ENCODE data around the gene ABHD16B.
A peak's percentile ranks its signal among the peaks of the same experiment; 100 is the strongest.

ABHD16B gene

GRCh38 chr20:63881451-63882226 lies 20.3 kb downstream of the ABHD16B start:
- no peak for DNase-seq

GRCh38 chr20:63882257-63883200 lies 21.2 kb downstream of the ABHD16B start:
- no peak for DNase-seq

DNA sequence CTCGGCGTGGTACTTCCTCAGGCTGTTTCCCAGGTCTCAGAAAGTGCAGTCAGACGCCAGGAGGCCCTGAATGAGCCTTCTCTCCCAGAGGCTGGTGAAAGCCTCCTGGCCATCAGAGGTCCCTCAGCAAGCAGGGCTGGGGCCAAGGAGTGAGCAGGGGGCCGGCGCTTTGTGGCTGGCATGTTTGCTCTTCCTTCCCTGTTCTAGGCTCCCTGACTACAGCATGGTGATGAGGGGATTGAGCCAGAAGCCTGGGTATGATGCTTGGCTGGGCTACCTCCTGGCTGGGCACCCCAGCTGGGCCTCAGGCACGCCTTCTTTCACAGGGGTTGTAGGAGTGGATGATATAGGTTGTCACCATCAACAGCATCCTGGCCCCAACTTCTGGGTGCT lies 21.9 kb downstream of the ABHD16B start:
- no peak for DNase-seq

DNA sequence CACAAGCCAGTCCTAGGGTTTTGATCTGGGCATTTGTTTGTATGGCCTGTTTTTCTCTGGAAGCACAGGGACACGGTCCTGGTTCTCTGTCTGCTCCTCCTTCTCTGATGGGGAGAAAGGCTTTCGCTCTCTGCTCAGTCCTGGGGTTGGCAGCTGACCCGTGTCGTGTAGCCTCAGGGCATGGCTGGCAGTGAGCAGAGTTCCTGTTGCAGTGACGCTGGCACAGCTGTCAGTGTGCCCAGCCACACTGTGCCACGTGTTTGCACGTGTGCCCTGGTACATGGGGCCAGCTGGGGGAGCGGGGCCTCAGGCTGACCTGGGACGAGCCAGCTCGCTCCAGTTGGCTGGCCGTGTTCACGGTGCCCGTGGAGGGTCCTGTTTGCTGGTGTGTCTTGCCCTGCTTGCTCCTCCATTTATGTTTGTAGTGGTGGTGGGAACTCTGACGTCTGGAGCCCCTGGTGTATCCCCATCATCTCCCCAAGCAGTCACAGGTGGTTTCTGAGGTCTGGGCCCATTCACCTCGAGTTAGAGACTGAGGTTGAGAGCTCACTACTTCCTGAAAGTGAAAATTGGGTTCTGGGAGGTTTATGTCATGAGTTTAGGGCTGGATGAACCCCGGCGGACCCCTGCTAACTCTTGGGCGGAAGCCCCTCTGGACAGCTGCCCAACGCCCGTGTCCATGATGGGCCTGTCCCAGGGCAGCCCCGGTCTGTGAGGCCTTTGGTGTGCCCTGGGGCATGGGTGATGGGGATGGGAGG lies 23.4 kb downstream of the ABHD16B start:
- no peak for DNase-seq

DNA sequence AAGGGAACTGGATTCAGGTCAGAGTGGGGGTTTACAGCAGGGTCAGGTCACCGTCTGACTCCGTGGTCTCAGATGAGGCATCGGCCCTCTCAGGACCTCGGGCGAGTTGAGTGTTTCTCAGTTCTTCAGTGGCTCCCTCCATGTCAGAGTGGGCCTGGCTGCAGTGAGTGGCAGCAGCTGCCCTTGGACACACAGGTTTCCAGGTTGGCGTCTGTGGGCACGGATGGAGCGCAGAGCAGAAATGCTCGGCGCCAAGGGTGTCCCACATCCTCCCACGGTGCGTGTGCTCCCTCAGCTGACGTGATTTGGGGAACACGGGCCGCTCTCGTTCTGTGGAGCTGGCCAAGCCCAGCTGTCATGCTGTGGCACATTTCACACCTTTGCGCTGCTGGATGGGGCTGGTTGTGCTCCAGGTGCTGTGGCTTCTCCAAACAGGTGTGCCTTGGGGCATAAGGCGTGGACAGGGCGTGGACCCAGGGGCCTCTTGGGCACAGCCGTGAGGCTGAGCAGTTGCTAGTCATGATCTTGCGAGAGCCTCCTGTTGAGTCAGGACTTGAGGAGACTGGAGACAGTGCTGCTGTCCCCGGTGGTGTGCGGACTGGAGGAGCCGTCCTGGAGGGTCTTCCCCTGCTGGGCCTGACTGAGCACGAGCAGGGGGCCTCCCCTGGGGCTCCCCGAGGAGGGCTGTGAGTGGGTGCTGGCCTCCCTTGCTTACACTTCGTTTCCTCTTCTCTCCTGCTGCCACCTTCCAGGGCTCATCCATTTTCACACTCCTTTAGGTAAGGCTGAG lies 24.2 kb downstream of the ABHD16B start:
- no peak for DNase-seq

GRCh38 chr20:63886054-63886419 lies 24.7 kb downstream of the ABHD16B start:
- no peak for DNase-seq

DNA sequence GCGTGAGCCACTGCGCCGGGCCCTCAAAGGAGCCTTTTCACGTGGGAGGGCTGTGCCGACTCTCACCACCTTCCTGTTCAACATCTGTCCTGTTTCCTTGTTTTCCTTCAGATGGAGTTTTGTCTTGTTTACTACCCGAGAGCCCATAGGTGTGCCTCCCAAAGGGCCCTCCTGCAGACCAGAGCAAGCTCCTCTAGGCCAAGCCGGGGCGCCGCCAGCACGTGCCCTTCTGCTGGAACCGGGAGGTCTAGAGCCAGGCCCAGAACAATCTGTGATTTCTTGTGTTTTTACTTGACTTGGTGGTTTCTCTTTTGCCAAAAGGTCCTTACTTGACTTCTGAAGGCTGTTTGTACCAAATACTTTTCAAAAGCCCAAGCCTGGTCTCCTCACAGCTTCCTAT lies 25.6 kb downstream of the ABHD16B start:
- no peak for DNase-seq

DNA sequence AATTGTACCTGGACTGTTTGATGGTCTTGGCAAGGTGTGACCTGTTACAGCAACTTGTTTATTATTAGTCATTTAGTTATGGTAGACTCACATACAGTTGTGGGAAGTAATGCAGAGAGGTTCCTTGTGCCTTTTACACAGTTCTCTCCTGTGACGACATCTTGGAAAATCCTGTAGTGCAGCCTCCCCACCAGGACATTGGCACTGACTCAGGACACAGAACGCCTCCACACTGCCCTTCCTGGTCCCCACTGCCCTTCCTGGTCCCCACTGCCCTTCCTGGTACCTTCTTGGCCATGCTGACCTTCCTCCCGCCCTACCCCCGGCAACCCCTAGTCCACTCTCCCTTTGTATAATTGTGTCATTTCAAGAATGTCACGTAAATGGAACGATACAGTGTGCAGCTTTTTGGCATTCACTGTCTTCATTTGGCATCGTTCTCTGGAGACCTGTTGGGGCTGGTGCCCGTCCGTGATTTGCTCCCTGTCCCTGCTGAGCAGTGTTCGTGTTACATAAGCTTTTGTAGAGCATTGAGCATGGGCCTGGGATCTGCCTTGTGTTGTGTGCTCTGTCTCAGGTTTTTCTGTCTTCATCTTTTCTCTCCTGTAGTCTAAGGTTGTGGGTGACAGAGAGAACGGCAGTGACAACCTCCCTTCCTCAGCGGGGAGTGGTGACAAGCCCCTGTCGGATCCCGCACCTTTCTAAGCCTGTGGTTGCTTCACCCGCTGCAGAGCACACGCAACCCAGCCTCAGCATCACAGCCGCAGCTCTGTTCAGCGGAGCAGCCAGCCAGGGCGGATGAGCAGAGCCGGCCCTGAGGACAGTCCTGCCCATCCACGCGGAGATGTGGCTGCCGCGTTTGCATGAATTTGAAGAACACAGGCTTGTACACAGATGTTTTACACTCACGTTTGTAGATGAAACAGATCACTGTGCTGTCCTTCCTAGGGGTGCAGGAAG lies 28.2 kb downstream of the ABHD16B start:
- no peak for DNase-seq

GRCh38 chr20:63890201-63890576 lies 28.9 kb downstream of the ABHD16B start:
- DNase-seq = no peak

DNA sequence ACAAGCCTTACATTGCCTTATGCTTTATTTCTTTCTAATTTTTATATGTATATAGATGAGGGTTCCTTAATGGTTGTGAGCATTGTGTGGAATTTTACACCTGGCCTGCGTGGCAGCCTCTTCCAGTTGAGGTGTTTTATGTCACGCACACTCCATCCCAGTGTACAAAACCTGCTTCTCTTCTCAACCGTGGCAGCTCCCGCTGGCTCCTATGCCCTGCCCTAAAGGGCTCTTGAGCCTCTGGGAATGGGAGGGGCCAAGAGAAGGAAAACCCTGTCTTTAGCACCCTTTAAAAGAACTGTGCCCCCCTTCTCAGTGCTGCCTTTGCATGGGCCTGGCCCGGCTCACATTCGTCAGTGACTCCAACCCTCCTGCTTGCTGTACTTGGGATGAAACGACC lies 29.3 kb downstream of the ABHD16B start:
- DNase-seq = no peak

DNA sequence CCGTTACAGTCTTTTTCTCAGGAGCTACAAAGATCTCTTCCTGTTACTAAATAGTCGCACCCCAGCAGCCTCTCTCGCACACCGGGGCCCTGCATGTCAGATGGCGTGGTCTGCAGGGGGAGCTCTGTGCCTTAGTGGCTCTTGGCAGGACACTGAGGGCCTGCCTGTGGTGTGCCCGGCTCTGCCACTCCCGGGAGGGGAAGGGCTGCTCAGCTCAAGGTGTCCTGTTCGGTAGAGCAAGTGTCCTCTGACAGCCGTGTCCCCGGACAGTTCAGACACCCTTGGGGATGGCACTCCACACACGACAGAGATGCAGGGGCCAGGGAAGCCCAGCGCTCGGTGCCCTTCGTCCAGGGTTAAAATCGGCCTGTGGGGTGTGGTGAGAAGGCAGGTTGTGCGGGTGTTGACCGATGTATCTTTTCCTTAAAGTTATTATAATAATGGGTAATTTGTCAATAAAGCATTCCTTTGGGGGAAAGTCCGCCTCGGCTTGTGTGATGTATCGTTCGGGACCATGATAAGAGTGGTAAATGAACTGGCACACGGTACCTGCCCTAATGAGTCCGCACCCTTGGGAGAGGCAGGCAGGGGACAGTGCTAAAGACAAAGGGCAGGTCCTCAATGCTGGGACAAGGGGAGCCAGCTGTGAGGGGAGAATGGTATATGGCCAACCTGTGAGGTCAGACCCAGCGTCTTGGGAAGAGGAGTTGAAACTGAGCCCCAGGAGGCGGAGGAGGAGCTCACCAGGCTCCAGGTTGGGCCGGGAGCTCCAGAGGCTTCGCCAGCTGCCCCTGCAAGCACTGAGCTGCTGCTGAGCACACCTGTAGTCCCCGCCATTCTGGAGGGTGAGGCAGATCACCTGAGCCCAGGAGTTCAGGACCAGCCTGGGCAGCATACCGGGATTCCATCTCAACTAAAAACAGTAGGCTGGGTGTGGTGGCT lies 30.0 kb downstream of the ABHD16B start:
- DNase-seq = no peak

DNA sequence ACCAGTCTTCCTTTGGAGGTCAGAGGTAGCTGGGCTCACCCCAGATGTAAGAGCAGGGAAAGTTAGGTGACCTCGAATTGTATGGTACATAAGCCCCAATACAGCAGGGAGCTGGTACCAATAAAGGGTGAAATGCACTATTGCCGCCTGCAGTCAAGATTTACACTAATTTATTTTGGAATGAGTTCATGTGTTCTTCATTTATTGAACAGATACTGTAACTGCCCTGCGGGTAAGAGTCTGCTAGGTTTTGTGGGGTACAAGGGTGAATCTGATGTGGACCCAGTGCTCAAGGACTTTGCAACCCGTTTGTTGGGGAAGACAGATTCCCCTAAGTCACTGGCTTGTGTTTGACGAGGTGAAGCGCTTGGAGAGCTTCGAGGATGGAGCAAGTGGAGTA lies 31.1 kb downstream of the ABHD16B start:
- DNase-seq = no peak

GRCh38 chr20:63893999-63894357 lies 32.7 kb downstream of the ABHD16B start:
- no peak for DNase-seq

GRCh38 chr20:63894358-63895201 lies 33.3 kb downstream of the ABHD16B start, which contains the start of gene DNAJC5:
Gene DNAJC5, plus strand, starts transcription at chr20:63895126. Its CDS starts 33,220 bp downstream, at chr20:63928346.
- DNase-seq = peak; percentile 69

DNA sequence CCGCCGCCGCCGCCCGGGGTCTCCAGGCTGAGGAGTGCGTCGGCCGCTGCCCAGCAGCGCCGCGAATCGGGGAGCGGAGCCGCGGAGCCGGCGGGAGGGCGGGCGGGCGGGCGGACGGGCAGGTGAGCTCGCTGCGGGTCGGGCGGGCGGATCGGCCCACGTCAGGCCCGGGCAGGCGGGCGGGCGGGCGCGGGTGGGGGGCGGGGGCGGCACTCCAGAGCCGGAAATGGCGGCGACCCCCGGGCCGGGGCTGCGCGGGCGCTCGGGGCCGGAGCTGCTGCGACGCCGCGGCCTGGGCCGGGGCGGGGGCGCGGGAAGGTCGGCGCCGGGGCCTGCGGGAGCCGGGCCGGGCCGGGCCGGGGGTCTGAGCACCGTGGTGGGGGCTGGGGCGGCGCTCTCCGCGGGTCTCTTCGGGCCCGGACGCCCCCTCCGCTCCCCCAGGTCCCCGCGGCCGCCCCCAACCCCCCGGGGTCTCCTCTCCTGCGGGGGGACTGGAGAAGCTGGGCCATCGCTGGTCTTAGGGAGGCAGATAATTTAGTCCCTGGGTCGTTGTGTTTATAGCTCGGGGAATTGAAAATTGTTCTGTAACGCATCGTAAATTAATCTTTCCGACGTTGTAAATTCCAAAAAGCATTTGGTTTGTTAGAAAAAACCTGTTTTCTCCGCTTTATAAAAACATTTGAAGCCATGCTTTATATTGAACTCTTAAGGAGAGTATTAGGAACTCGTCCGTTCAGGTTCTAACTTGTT lies 34.1 kb downstream of the ABHD16B start:
- DNase-seq = no peak

- DNase-seq = peak; percentile 62
Measured at GRCh38 chr20:63895952-63896263, 34.6 kb downstream of the ABHD16B start.

DNA sequence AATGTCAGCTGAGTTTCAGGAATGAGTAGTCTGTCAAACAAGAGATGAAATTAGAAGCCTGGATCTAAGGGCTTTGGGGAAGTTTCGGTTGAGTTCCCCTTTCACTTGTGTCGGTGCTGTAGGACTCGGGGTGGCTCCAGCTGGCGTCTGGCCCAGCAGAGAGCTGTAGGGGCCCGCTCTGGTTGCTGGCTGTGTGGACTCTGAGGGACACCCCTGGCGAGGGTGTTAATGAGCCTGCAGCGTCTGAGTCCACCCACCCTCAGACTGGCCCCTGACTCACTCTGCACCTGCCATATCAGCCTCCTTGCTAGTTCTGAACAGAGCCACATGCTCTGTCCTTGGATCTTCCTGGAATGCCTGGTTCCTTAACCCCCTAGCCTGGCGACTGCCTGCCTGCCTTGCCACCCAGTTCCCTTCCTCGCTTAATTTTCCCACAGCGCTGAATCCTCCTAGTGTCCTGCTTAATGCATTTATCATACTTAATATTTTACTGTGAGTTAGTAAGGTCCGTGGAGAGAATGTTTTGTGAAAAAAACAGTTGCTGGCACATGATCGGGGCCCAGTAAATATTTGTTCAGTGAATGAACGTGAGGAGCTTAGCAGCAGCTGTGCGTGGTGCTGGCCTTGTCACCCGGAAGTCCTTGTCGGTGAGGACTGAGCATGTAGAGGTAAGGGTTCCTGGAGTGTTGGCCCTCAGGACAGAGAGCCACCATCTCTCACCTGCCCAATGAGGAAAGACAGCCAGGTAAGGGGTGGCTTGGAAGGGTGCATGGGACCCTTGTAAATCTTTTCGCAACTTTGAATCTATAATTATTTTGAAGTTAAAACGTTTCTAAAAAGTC lies 35.2 kb downstream of the ABHD16B start:
- peak; percentile 62 for DNase-seq
